Measurements from ENCODE around the gene TRABD2B.

Gene TRABD2B

DNA sequence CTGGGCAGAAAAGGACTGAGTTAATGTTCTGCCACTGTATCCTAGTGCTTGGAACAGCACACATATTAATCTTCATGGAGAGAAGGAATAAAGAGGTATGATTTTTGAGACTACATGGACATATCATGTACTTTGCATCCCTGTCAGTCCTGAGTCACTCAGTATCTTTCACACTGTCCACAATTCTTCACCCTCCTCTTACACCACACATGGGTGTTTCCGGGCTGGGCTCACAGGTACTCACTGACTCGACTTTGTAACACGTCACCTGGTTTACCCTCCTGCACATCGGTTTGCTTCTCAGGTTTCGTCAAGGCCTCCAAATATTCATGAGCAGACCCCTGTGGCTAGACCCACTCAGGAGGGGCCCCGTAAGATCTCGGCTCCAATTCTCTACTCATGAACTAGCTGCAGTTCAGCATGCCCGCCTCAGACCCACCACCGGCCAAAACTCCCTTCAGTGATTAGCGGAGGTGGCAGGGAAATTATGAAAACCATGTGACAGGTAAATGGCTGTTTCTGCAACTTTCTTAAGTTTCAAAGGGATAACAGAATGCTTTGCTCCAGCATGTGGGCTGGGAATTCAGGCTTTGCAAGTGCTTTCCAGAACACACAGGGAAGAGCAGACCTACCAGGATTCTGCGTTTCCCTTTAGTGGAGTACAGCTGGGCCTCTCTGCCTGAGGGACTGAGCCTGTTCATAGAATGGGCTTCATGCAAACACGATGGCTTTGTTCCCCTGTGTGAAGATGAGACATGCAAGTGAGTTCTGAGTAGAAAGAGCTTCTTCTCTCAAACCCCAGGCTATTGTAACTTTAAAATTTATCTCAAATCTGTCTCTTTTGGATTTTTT, 31.3 kb upstream of the TRABD2B start:
- TF ChIP-seq CTCF (conservative IDR thresholded peaks at IDR 0.05): no peak

GRCh38 chr1:48027533-48027835, 30.3 kb upstream of the TRABD2B start:
- TF ChIP-seq CTCF (conservative IDR thresholded peaks at IDR 0.05): no peak

More for the DNA sequence above, 31.3 kb upstream of the TRABD2B start:
- H3K27ac ChIP-seq: no peak overlapping the region

GRCh38 chr1:48026701-48027532, 29.7 kb upstream of the TRABD2B start:
- no peak for TF ChIP-seq CTCF (conservative IDR thresholded peaks at IDR 0.05)
- H3K27ac ChIP-seq: no peak overlapping the region

More at GRCh38 chr1:48027533-48027835, 30.3 kb upstream of the TRABD2B start:
- no peak overlapping the region for H3K27ac ChIP-seq

GRCh38 chr1:48026275-48026674, 29.1 kb upstream of the TRABD2B start:
- H3K27ac ChIP-seq: no peak overlapping the region
- TF ChIP-seq CTCF (conservative IDR thresholded peaks at IDR 0.05): no peak

DNA sequence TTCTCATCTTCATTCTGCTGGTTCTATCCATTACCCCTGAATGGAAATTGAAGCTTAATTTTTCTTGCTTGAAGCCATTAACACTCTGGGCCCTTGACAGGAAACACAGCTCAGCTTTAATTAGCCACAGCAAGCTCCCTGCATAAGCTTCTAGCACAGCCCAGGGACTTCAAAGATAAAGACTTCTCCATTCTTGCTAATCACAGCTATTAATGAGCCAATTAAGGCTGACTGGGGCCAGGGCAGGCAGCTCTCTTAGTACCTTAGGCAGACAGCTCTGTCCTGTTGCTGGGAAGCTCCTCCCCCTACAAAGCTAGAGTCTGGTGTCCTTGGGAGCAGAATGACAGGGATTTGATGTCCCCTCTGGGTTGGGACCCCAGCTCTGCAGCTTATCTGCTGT, 27.9 kb upstream of the TRABD2B start:
- H3K27ac ChIP-seq: no peak overlapping the region

GRCh38 chr1:48023488-48023887, 26.3 kb upstream of the TRABD2B start:
- H3K27ac ChIP-seq: no peak overlapping the region
- no peak for TF ChIP-seq CTCF (conservative IDR thresholded peaks at IDR 0.05)

More for the DNA sequence above, 27.9 kb upstream of the TRABD2B start:
- no peak for TF ChIP-seq CTCF (conservative IDR thresholded peaks at IDR 0.05)

GRCh38 chr1:48022306-48022705, 25.1 kb upstream of the TRABD2B start:
- TF ChIP-seq CTCF (conservative IDR thresholded peaks at IDR 0.05): no peak
- H3K27ac ChIP-seq: no peak overlapping the region

Measured in VCaP (cell line).